ENCODE measurements around the gene ATG4B.
A peak's percentile ranks its signal among the peaks of the same experiment; 100 is the strongest.
"Not testable (repeated sequence)": the region's sequence is repeated elsewhere in the genome, so short reads cannot be mapped to it uniquely, and the experiment has no call there.

ATG4B gene

GRCh38 chr2:241640165-241640795 is 2.8 kb downstream of the ATG4B start:
- DNase-seq: no peak

GRCh38 chr2:241641631-241642030 is 4.1 kb downstream of the ATG4B start:
- DNase-seq: no peak

- no peak for DNase-seq
Observed at GRCh38 chr2:241645056-241645914, 7.8 kb downstream of the ATG4B start.

- DNase-seq: no peak
Observed at GRCh38 chr2:241645915-241646645, 8.6 kb downstream of the ATG4B start.

GRCh38 chr2:241648453-241648852 is 11.0 kb downstream of the ATG4B start:
- no peak for DNase-seq

GRCh38 chr2:241649404-241649803 is 11.9 kb downstream of the ATG4B start:
- no peak for DNase-seq

- DNase-seq: no peak
Observed at GRCh38 chr2:241649927-241650326, 12.4 kb downstream of the ATG4B start.

GRCh38 chr2:241652142-241652541 is 14.6 kb downstream of the ATG4B start:
- no peak for DNase-seq

- no peak for DNase-seq
Observed at GRCh38 chr2:241652722-241653121, 15.2 kb downstream of the ATG4B start.

GRCh38 chr2:241653210-241653750 is 15.8 kb downstream of the ATG4B start:
- no peak for DNase-seq

- no peak for DNase-seq
Observed at GRCh38 chr2:241654551-241654950, 17.1 kb downstream of the ATG4B start.

GRCh38 chr2:241655516-241656189 is 18.2 kb downstream of the ATG4B start:
- DNase-seq: no peak

GRCh38 chr2:241656190-241656741 is 18.8 kb downstream of the ATG4B start:
- no peak for DNase-seq

- no peak for DNase-seq
Observed at GRCh38 chr2:241657786-241658254, 20.3 kb downstream of the ATG4B start.

GRCh38 chr2:241658296-241658695 is 20.8 kb downstream of the ATG4B start:
- no peak for DNase-seq

- peak; percentile 46 for DNase-seq
Observed at GRCh38 chr2:241659150-241659739, 21.8 kb downstream of the ATG4B start.

- no peak for DNase-seq
Observed at GRCh38 chr2:241660593-241661213, 23.2 kb downstream of the ATG4B start.

- DNase-seq: not testable (repeated sequence)
Observed at GRCh38 chr2:241662731-241663130, 25.2 kb downstream of the ATG4B start.

- no peak for DNase-seq
Observed at GRCh38 chr2:241665731-241666440, 28.4 kb downstream of the ATG4B start.

- no peak for DNase-seq
Observed at GRCh38 chr2:241666627-241667400, 29.3 kb downstream of the ATG4B start.
